ENCODE results near the gene AKAP6.

AKAP6 gene

GRCh38 chr14:32435411-32435810, 106.3 kb downstream of the AKAP6 start:
- H3K4me1 ChIP-seq (ENCODE audit: control insufficient read depth, insufficient read depth, low read length): no peaks in the 10 kb centered on the region
- H3K4me3 ChIP-seq (ENCODE audit: low read depth, low read length): no peak overlapping the region
- no peaks in the 10 kb centered on the region for H3K9me3 ChIP-seq (ENCODE audit: control insufficient read depth, insufficient read depth, low read length)
- H3K27me3 ChIP-seq (ENCODE audit: control insufficient read depth, insufficient read depth, low read length): no peaks in the 10 kb centered on the region
- no peak overlapping the region for H3K9ac ChIP-seq (ENCODE audit: low read depth, low read length)
- H3K36me3 ChIP-seq (ENCODE audit: control insufficient read depth, insufficient read depth, low read length): no peaks in the 10 kb centered on the region

GRCh38 chr14:32436993-32437392, 107.9 kb downstream of the AKAP6 start:
- Histone ChIP-seq H3K4me3 (ENCODE audit: low read depth, low read length) (no peak overlapping the region), H3K4me1 (ENCODE audit: control insufficient read depth, insufficient read depth, low read length) (no peaks in the 10 kb centered on the region), H3K27me3 (ENCODE audit: control insufficient read depth, insufficient read depth, low read length) (no peaks in the 10 kb centered on the region)

GRCh38 chr14:32438517-32438916, 109.4 kb downstream of the AKAP6 start:
- Histone ChIP-seq H3K9me3 (ENCODE audit: control insufficient read depth, insufficient read depth, low read length) (no peaks in the 10 kb centered on the region), H3K4me1 (ENCODE audit: control insufficient read depth, insufficient read depth, low read length) (no peaks in the 10 kb centered on the region), H3K4me3 (ENCODE audit: low read depth, low read length) (no peak overlapping the region), H3K36me3 (ENCODE audit: control insufficient read depth, insufficient read depth, low read length) (no peaks in the 10 kb centered on the region), H3K9ac (ENCODE audit: low read depth, low read length) (no peak overlapping the region), H3K27me3 (ENCODE audit: control insufficient read depth, insufficient read depth, low read length) (no peaks in the 10 kb centered on the region)

More at GRCh38 chr14:32436993-32437392, 107.9 kb downstream of the AKAP6 start:
- Histone ChIP-seq H3K9ac (ENCODE audit: low read depth, low read length) (no peak overlapping the region), H3K36me3 (ENCODE audit: control insufficient read depth, insufficient read depth, low read length) (no peaks in the 10 kb centered on the region), H3K9me3 (ENCODE audit: control insufficient read depth, insufficient read depth, low read length) (no peaks in the 10 kb centered on the region)

GRCh38 chr14:32443890-32444661, 115.0 kb downstream of the AKAP6 start:
- H3K4me3 ChIP-seq (ENCODE audit: low read depth, low read length): no peak overlapping the region
- H3K27me3 ChIP-seq (ENCODE audit: control insufficient read depth, insufficient read depth, low read length): no peaks in the 10 kb centered on the region
- no peaks in the 10 kb centered on the region for H3K4me1 ChIP-seq (ENCODE audit: control insufficient read depth, insufficient read depth, low read length)
- no peaks in the 10 kb centered on the region for H3K9me3 ChIP-seq (ENCODE audit: control insufficient read depth, insufficient read depth, low read length)
- no peak overlapping the region for H3K9ac ChIP-seq (ENCODE audit: low read depth, low read length)
- no peaks in the 10 kb centered on the region for H3K36me3 ChIP-seq (ENCODE audit: control insufficient read depth, insufficient read depth, low read length)

GRCh38 chr14:32447371-32447770, 118.3 kb downstream of the AKAP6 start:
- no peak overlapping the region for H3K9ac ChIP-seq (ENCODE audit: low read depth, low read length)
- no peak overlapping the region for H3K4me3 ChIP-seq (ENCODE audit: low read depth, low read length)
- no peaks in the 10 kb centered on the region for H3K27me3 ChIP-seq (ENCODE audit: control insufficient read depth, insufficient read depth, low read length)

GRCh38 chr14:32449648-32450047, 120.5 kb downstream of the AKAP6 start:
- no peak overlapping the region for H3K9ac ChIP-seq (ENCODE audit: low read depth, low read length)

More at GRCh38 chr14:32447371-32447770, 118.3 kb downstream of the AKAP6 start:
- Histone ChIP-seq H3K36me3 (ENCODE audit: control insufficient read depth, insufficient read depth, low read length) (no peaks in the 10 kb centered on the region), H3K4me1 (ENCODE audit: control insufficient read depth, insufficient read depth, low read length) (no peaks in the 10 kb centered on the region), H3K9me3 (ENCODE audit: control insufficient read depth, insufficient read depth, low read length) (no peaks in the 10 kb centered on the region)

GRCh38 chr14:32450919-32451675, 122.0 kb downstream of the AKAP6 start:
- no peaks in the 10 kb centered on the region for H3K27me3 ChIP-seq (ENCODE audit: control insufficient read depth, insufficient read depth, low read length)
- no peaks in the 10 kb centered on the region for H3K36me3 ChIP-seq (ENCODE audit: control insufficient read depth, insufficient read depth, low read length)
- no peak overlapping the region for H3K4me3 ChIP-seq (ENCODE audit: low read depth, low read length)
- no peaks in the 10 kb centered on the region for H3K4me1 ChIP-seq (ENCODE audit: control insufficient read depth, insufficient read depth, low read length)
- no peaks in the 10 kb centered on the region for H3K9me3 ChIP-seq (ENCODE audit: control insufficient read depth, insufficient read depth, low read length)
- no peak overlapping the region for H3K9ac ChIP-seq (ENCODE audit: low read depth, low read length)

More at GRCh38 chr14:32449648-32450047, 120.5 kb downstream of the AKAP6 start:
- H3K9me3 ChIP-seq (ENCODE audit: control insufficient read depth, insufficient read depth, low read length): no peaks in the 10 kb centered on the region
- no peaks in the 10 kb centered on the region for H3K27me3 ChIP-seq (ENCODE audit: control insufficient read depth, insufficient read depth, low read length)
- H3K4me1 ChIP-seq (ENCODE audit: control insufficient read depth, insufficient read depth, low read length): no peaks in the 10 kb centered on the region
- H3K4me3 ChIP-seq (ENCODE audit: low read depth, low read length): no peak overlapping the region
- H3K36me3 ChIP-seq (ENCODE audit: control insufficient read depth, insufficient read depth, low read length): no peaks in the 10 kb centered on the region

- Histone ChIP-seq H3K27me3 (ENCODE audit: control insufficient read depth, insufficient read depth, low read length) (no peaks in the 10 kb centered on the region), H3K9ac (ENCODE audit: low read depth, low read length) (no peak overlapping the region), H3K4me1 (ENCODE audit: control insufficient read depth, insufficient read depth, low read length) (no peaks in the 10 kb centered on the region), H3K9me3 (ENCODE audit: control insufficient read depth, insufficient read depth, low read length) (no peaks in the 10 kb centered on the region), H3K36me3 (ENCODE audit: control insufficient read depth, insufficient read depth, low read length) (no peaks in the 10 kb centered on the region), H3K4me3 (ENCODE audit: low read depth, low read length) (no peak overlapping the region)
Measured at GRCh38 chr14:32453857-32454810, 125.0 kb downstream of the AKAP6 start.

- Histone ChIP-seq H3K4me1 (ENCODE audit: control insufficient read depth, insufficient read depth, low read length) (no peaks in the 10 kb centered on the region), H3K36me3 (ENCODE audit: control insufficient read depth, insufficient read depth, low read length) (no peaks in the 10 kb centered on the region), H3K27me3 (ENCODE audit: control insufficient read depth, insufficient read depth, low read length) (no peaks in the 10 kb centered on the region), H3K4me3 (ENCODE audit: low read depth, low read length) (no peak overlapping the region), H3K9me3 (ENCODE audit: control insufficient read depth, insufficient read depth, low read length) (no peaks in the 10 kb centered on the region), H3K9ac (ENCODE audit: low read depth, low read length) (no peak overlapping the region)
Measured at GRCh38 chr14:32457213-32457920, 128.3 kb downstream of the AKAP6 start.

GRCh38 chr14:32458720-32459119, 129.6 kb downstream of the AKAP6 start:
- no peak overlapping the region for H3K4me3 ChIP-seq (ENCODE audit: low read depth, low read length)
- no peaks in the 10 kb centered on the region for H3K27me3 ChIP-seq (ENCODE audit: control insufficient read depth, insufficient read depth, low read length)
- H3K9me3 ChIP-seq (ENCODE audit: control insufficient read depth, insufficient read depth, low read length): no peaks in the 10 kb centered on the region
- no peak overlapping the region for H3K9ac ChIP-seq (ENCODE audit: low read depth, low read length)
- H3K36me3 ChIP-seq (ENCODE audit: control insufficient read depth, insufficient read depth, low read length): no peaks in the 10 kb centered on the region
- no peaks in the 10 kb centered on the region for H3K4me1 ChIP-seq (ENCODE audit: control insufficient read depth, insufficient read depth, low read length)

GRCh38 chr14:32460267-32460666, 131.2 kb downstream of the AKAP6 start:
- no peaks in the 10 kb centered on the region for H3K27me3 ChIP-seq (ENCODE audit: control insufficient read depth, insufficient read depth, low read length)
- no peaks in the 10 kb centered on the region for H3K36me3 ChIP-seq (ENCODE audit: control insufficient read depth, insufficient read depth, low read length)
- no peaks in the 10 kb centered on the region for H3K9me3 ChIP-seq (ENCODE audit: control insufficient read depth, insufficient read depth, low read length)
- no peak overlapping the region for H3K4me3 ChIP-seq (ENCODE audit: low read depth, low read length)
- H3K4me1 ChIP-seq (ENCODE audit: control insufficient read depth, insufficient read depth, low read length): no peaks in the 10 kb centered on the region
- no peak overlapping the region for H3K9ac ChIP-seq (ENCODE audit: low read depth, low read length)

Measured in iPS-15b (cell line).